ENCODE data around the gene EXOC6. TPM values are rescaled to one million over a fixed set of nuclear protein-coding genes. Genes with fewer than 3 reads are reported as not detected.

The EXOC6 gene
- polyA plus RNA-seq, 6 donors from 2014 or later = 11.8 to 16.2 (median 14.4) TPM

GRCh38 chr10:92868036-92868435 lies 19.7 kb downstream of the EXOC6 start:
- H3K27ac Mint-ChIP-seq = peak overlapping the region in 3 of 6 donors; percentile 30 to 66 (median 60)
- ATAC-seq (ENCODE audit: low read depth in 2 of 2) (no peak), DNase-seq (no peak)
- H3K4me1 Mint-ChIP-seq = peaks cover 20 to 30% (median 25%) of the 10 kb centered on the region in 3 donors
- H3K36me3 Mint-ChIP-seq = peaks cover 0 to 2% of the 10 kb centered on the region in 2 donors
- H3K27me3 Mint-ChIP-seq = no peaks in the 10 kb centered on the region
- H3K4me3 Mint-ChIP-seq = peak overlapping the region in 1 of 8 donors; percentile 22
- peaks cover 0 to 2% (median 0%) of the 10 kb centered on the region in 7 donors for H3K9me3 Mint-ChIP-seq

- H3K4me1 Mint-ChIP-seq = peaks cover 23 to 36% (median 28%) of the 10 kb centered on the region in 3 donors
- DNase-seq (no peak), ATAC-seq (ENCODE audit: low read depth in 2 of 2) (no peak)
- H3K27me3 Mint-ChIP-seq = no peaks in the 10 kb centered on the region
- no peak overlapping the region for H3K4me3 Mint-ChIP-seq
- no peaks in the 10 kb centered on the region for H3K9me3 Mint-ChIP-seq
- peaks cover 0 to 4% of the 10 kb centered on the region in 2 donors for H3K36me3 Mint-ChIP-seq
- peak overlapping the region in 3 of 6 donors; percentile 26 to 46 (median 30) for H3K27ac Mint-ChIP-seq
Observed at GRCh38 chr10:92868557-92868956, 20.2 kb downstream of the EXOC6 start.

- DNase-seq (no peak), ATAC-seq (ENCODE audit: low read depth in 2 of 2) (no peak)
- peak overlapping the region in 4 of 6 donors; percentile 16 to 78 (median 52) for H3K27ac Mint-ChIP-seq
- peak overlapping the region in 3 of 8 donors; percentile 0 to 53 (median 17) for H3K4me3 Mint-ChIP-seq
- H3K9me3 Mint-ChIP-seq = no peaks in the 10 kb centered on the region
- peaks cover 0 to 4% of the 10 kb centered on the region in 2 donors for H3K36me3 Mint-ChIP-seq
- H3K4me1 Mint-ChIP-seq = peaks cover 26 to 54% (median 48%) of the 10 kb centered on the region in 3 donors
- H3K27me3 Mint-ChIP-seq = no peaks in the 10 kb centered on the region
Observed at GRCh38 chr10:92873029-92873428, 24.7 kb downstream of the EXOC6 start.

GRCh38 chr10:92876509-92877036 lies 28.3 kb downstream of the EXOC6 start:
- peaks cover 37 to 52% (median 44%) of the 10 kb centered on the region in 3 donors for H3K4me1 Mint-ChIP-seq
- ATAC-seq (ENCODE audit: low read depth in 2 of 2) (no peak), DNase-seq (no peak)
- peak overlapping the region in 1 of 8 donors; percentile 1 for H3K4me3 Mint-ChIP-seq
- no peaks in the 10 kb centered on the region for H3K9me3 Mint-ChIP-seq
- H3K36me3 Mint-ChIP-seq = peaks cover 0 to 5% of the 10 kb centered on the region in 2 donors
- H3K27ac Mint-ChIP-seq = peak overlapping the region in 2 of 6 donors; percentile 32 to 36
- H3K27me3 Mint-ChIP-seq = no peaks in the 10 kb centered on the region

- Mint-ChIP-seq H3K4me1 (peaks cover 26 to 34% (median 28%) of the 10 kb centered on the region in 3 donors), H3K4me3 (no peak overlapping the region), H3K9me3 (no peaks in the 10 kb centered on the region), H3K27me3 (no peaks in the 10 kb centered on the region), H3K27ac (peak overlapping the region in 1 of 6 donors; percentile 49), H3K36me3 (peaks cover 0 to 4% of the 10 kb centered on the region in 2 donors)
- peak; percentile 43 for DNase-seq
- ATAC-seq (ENCODE audit: low read depth in 2 of 2) = peak; percentile 37 to 58
Observed at GRCh38 chr10:92880233-92880861, 32.0 kb downstream of the EXOC6 start.

GRCh38 chr10:92880917-92881316 lies 32.6 kb downstream of the EXOC6 start:
- ATAC-seq (ENCODE audit: low read depth in 2 of 2) (no peak), DNase-seq (no peak)
- Mint-ChIP-seq H3K4me1 (peaks cover 26 to 34% (median 28%) of the 10 kb centered on the region in 3 donors), H3K9me3 (no peaks in the 10 kb centered on the region), H3K27ac (no peak overlapping the region), H3K4me3 (no peak overlapping the region), H3K27me3 (no peaks in the 10 kb centered on the region), H3K36me3 (peaks cover 0 to 4% of the 10 kb centered on the region in 2 donors)

GRCh38 chr10:92886334-92886961 lies 38.1 kb downstream of the EXOC6 start:
- ATAC-seq (ENCODE audit: low read depth in 2 of 2) (peak in 1 of 2 donors; percentile 50), DNase-seq (no peak)
- H3K36me3 Mint-ChIP-seq = peaks cover 0 to 4% of the 10 kb centered on the region in 2 donors
- no peak overlapping the region for H3K4me3 Mint-ChIP-seq
- no peaks in the 10 kb centered on the region for H3K27me3 Mint-ChIP-seq
- H3K9me3 Mint-ChIP-seq = no peaks in the 10 kb centered on the region
- peaks cover 6 to 16% (median 13%) of the 10 kb centered on the region in 3 donors for H3K4me1 Mint-ChIP-seq
- H3K27ac Mint-ChIP-seq = peak overlapping the region in 1 of 6 donors; percentile 21

- Mint-ChIP-seq H3K27ac (no peak overlapping the region), H3K4me1 (peaks cover 6 to 24% (median 8%) of the 10 kb centered on the region in 3 donors), H3K36me3 (peaks cover 0 to 9% of the 10 kb centered on the region in 2 donors), H3K9me3 (no peaks in the 10 kb centered on the region), H3K4me3 (no peak overlapping the region), H3K27me3 (no peaks in the 10 kb centered on the region)
- DNase-seq = no peak
- no peak for ATAC-seq (ENCODE audit: low read depth in 2 of 2)
Observed at GRCh38 chr10:92890471-92890870, 42.2 kb downstream of the EXOC6 start.

GRCh38 chr10:92891885-92892690 lies 43.8 kb downstream of the EXOC6 start:
- no peak for DNase-seq
- Mint-ChIP-seq H3K9me3 (no peaks in the 10 kb centered on the region), H3K4me1 (peaks cover 0 to 13% (median 3%) of the 10 kb centered on the region in 3 donors), H3K27ac (peak overlapping the region in 3 of 6 donors; percentile 22 to 59 (median 34)), H3K36me3 (peaks cover 0 to 11% of the 10 kb centered on the region in 2 donors), H3K4me3 (no peak overlapping the region), H3K27me3 (no peaks in the 10 kb centered on the region)
- no peak for ATAC-seq (ENCODE audit: low read depth in 2 of 2)

GRCh38 chr10:92892691-92893054 lies 44.4 kb downstream of the EXOC6 start:
- Mint-ChIP-seq H3K4me1 (peaks cover 0 to 11% (median 2%) of the 10 kb centered on the region in 3 donors), H3K27me3 (no peaks in the 10 kb centered on the region), H3K9me3 (no peaks in the 10 kb centered on the region), H3K36me3 (peaks cover 4 to 17% of the 10 kb centered on the region in 2 donors), H3K4me3 (no peak overlapping the region), H3K27ac (peak overlapping the region in 2 of 6 donors; percentile 34 to 59)
- DNase-seq (no peak), ATAC-seq (ENCODE audit: low read depth in 2 of 2) (no peak)

- Mint-ChIP-seq H3K36me3 (peaks cover 7 to 19% of the 10 kb centered on the region in 2 donors), H3K27ac (no peak overlapping the region), H3K4me1 (peaks cover 0 to 8% (median 0%) of the 10 kb centered on the region in 3 donors), H3K9me3 (no peaks in the 10 kb centered on the region), H3K27me3 (no peaks in the 10 kb centered on the region), H3K4me3 (no peak overlapping the region)
- DNase-seq (no peak), ATAC-seq (ENCODE audit: low read depth in 2 of 2) (no peak)
Observed at GRCh38 chr10:92894081-92894655, 45.8 kb downstream of the EXOC6 start.

GRCh38 chr10:92897916-92898315 lies 49.6 kb downstream of the EXOC6 start:
- no peak for DNase-seq
- H3K9me3 Mint-ChIP-seq = no peaks in the 10 kb centered on the region
- H3K4me1 Mint-ChIP-seq = peaks cover 0 to 13% (median 5%) of the 10 kb centered on the region in 3 donors
- H3K27me3 Mint-ChIP-seq = no peaks in the 10 kb centered on the region
- no peak overlapping the region for H3K4me3 Mint-ChIP-seq
- H3K36me3 Mint-ChIP-seq = peaks cover 7 to 27% of the 10 kb centered on the region in 2 donors
- no peak for ATAC-seq (ENCODE audit: low read depth in 2 of 2)
- no peak overlapping the region for H3K27ac Mint-ChIP-seq

GRCh38 chr10:92901819-92902251 lies 53.5 kb downstream of the EXOC6 start:
- Mint-ChIP-seq H3K36me3 (peaks cover 7 to 35% of the 10 kb centered on the region in 2 donors), H3K4me3 (no peak overlapping the region), H3K27ac (peak overlapping the region in 3 of 6 donors; percentile 23 to 73 (median 47)), H3K27me3 (no peaks in the 10 kb centered on the region), H3K9me3 (no peaks in the 10 kb centered on the region), H3K4me1 (peaks cover 0 to 5% (median 5%) of the 10 kb centered on the region in 3 donors)
- DNase-seq = no peak
- ATAC-seq (ENCODE audit: low read depth in 2 of 2) = peak; percentile 32 to 38

Data from naive B cell (primary cell).